ENCODE results near the gene ZNF488.

Gene ZNF488

GRCh38 chr10:47381103-47381395 is 3.0 kb downstream of the ZNF488 start:
- no peak for TF ChIP-seq CTCF (IDR thresholded peaks at IDR 0.05; ENCODE audit: low read depth, low read length)

GRCh38 chr10:47380341-47381102 is 3.6 kb downstream of the ZNF488 start:
- H3K4me3 ChIP-seq (ENCODE audit: low read depth, low read length): no peak overlapping the region
- TF ChIP-seq CTCF (IDR thresholded peaks at IDR 0.05; ENCODE audit: low read depth, low read length): no peak

More at GRCh38 chr10:47381103-47381395, 3.0 kb downstream of the ZNF488 start:
- no peak overlapping the region for H3K4me3 ChIP-seq (ENCODE audit: low read depth, low read length)

GRCh38 chr10:47379901-47380300 is 4.2 kb downstream of the ZNF488 start:
- H3K4me3 ChIP-seq (ENCODE audit: low read depth, low read length): no peak overlapping the region
- TF ChIP-seq CTCF (IDR thresholded peaks at IDR 0.05; ENCODE audit: low read depth, low read length): no peak

- H3K4me3 ChIP-seq (ENCODE audit: low read depth, low read length): no peak overlapping the region
- no peak for TF ChIP-seq CTCF (IDR thresholded peaks at IDR 0.05; ENCODE audit: low read depth, low read length)
Measured at GRCh38 chr10:47379445-47379785, 4.7 kb downstream of the ZNF488 start.

- H3K4me3 ChIP-seq (ENCODE audit: low read depth, low read length): no peak overlapping the region
- no peak for TF ChIP-seq CTCF (IDR thresholded peaks at IDR 0.05; ENCODE audit: low read depth, low read length)
Measured at GRCh38 chr10:47378606-47379444, 5.3 kb downstream of the ZNF488 start.

- TF ChIP-seq CTCF (IDR thresholded peaks at IDR 0.05; ENCODE audit: low read depth, low read length): no peak
- H3K4me3 ChIP-seq (ENCODE audit: low read depth, low read length): no peak overlapping the region
Measured at GRCh38 chr10:47378183-47378510, 5.9 kb downstream of the ZNF488 start.

- TF ChIP-seq CTCF (IDR thresholded peaks at IDR 0.05; ENCODE audit: low read depth, low read length): no peak
Measured at GRCh38 chr10:47376522-47377220, 7.4 kb downstream of the ZNF488 start.

More at GRCh38 chr10:47376522-47377220, 7.4 kb downstream of the ZNF488 start:
- no peak overlapping the region for H3K4me3 ChIP-seq (ENCODE audit: low read depth, low read length)
